Measurements from ENCODE around the gene SLC44A3.
A peak's percentile ranks its signal among the peaks of the same experiment; 100 is the strongest.

SLC44A3 gene

DNA sequence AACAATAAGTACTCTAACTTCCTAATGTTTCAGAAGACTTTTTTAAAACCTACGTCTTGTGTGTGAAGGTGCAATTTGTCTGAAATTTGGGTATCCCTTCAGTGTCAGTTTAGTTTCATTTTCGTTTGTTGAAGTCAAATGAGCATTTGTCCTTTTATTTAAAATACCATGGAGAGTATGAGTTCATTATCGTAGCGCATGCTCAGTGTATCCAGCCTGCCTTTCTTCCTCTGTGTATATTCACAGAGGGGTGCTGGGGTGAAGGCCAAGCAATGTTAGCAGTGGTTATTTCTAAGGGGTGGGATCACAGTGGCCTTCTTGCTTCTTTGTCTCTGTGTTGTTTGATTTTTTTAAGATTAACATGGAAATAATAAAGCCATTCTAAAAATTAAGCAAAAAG lies 63.5 kb downstream of the SLC44A3 start:
- POLR2A ChIA-PET = no interaction called here
- TF ChIP-seq ZBTB7A (tag by site-specific recombination; IDR thresholded peaks at IDR 0.05; ENCODE audit: low read depth) = no peak
- TF ChIP-seq, protein P1, sequence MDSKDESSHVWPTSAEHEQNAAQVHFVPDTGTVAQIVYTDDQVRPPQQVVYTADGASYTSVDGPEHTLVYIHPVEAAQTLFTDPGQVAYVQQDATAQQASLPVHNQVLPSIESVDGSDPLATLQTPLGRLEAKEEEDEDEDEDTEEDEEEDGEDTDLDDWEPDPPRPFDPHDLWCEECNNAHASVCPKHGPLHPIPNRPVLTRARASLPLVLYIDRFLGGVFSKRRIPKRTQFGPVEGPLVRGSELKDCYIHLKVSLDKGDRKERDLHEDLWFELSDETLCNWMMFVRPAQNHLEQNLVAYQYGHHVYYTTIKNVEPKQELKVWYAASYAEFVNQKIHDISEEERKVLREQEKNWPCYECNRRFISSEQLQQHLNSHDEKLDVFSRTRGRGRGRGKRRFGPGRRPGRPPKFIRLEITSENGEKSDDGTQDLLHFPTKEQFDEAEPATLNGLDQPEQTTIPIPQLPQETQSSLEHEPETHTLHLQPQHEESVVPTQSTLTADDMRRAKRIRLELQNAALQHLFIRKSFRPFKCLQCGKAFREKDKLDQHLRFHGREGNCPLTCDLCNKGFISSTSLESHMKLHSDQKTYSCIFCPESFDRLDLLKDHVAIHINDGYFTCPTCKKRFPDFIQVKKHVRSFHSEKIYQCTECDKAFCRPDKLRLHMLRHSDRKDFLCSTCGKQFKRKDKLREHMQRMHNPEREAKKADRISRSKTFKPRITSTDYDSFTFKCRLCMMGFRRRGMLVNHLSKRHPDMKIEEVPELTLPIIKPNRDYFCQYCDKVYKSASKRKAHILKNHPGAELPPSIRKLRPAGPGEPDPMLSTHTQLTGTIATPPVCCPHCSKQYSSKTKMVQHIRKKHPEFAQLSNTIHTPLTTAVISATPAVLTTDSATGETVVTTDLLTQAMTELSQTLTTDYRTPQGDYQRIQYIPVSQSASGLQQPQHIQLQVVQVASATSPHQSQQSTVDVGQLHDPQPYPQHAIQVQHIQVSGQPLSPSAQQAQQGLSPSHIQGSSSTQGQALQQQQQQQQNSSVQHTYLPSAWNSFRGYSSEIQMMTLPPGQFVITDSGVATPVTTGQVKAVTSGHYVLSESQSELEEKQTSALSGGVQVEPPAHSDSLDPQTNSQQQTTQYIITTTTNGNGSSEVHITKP (tag by site-specific recombination; IDR thresholded peaks at IDR 0.05) = peak; percentile 50
- TF ChIP-seq, protein P2, sequence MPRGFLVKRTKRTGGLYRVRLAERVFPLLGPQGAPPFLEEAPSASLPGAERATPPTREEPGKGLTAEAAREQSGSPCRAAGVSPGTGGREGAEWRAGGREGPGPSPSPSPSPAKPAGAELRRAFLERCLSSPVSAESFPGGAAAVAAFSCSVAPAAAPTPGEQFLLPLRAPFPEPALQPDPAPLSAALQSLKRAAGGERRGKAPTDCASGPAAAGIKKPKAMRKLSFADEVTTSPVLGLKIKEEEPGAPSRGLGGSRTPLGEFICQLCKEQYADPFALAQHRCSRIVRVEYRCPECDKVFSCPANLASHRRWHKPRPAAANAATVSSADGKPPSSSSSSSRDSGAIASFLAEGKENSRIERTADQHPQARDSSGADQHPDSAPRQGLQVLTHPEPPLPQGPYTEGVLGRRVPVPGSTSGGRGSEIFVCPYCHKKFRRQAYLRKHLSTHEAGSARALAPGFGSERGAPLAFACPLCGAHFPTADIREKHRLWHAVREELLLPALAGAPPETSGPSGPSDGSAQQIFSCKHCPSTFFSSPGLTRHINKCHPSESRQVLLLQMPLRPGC (tag by site-specific recombination; IDR thresholded peaks at IDR 0.05) = no peak
- Histone ChIP-seq H3K36me3 (ENCODE audit: control insufficient read depth in 2 of 2, insufficient read depth in 1 of 2, low read length in 2 of 2) (no peaks in the 10 kb centered on the region), H3K27ac (ENCODE audit: extremely low read depth, low read depth, low read length) (no peak overlapping the region), H3K4me1 (ENCODE audit: control insufficient read depth, insufficient read depth, low read length) (0 out of 2 replicates have a peak, but pooled peaks cover 3% of the 10 kb centered on the region), H3K9me3 (ENCODE audit: control insufficient read depth, insufficient read depth, low read depth, low read length) (no peaks in the 10 kb centered on the region), H3K4me3 (ENCODE audit: low read depth, low read length) (no peak overlapping the region)
- CTCF ChIA-PET = no interaction called here

DNA sequence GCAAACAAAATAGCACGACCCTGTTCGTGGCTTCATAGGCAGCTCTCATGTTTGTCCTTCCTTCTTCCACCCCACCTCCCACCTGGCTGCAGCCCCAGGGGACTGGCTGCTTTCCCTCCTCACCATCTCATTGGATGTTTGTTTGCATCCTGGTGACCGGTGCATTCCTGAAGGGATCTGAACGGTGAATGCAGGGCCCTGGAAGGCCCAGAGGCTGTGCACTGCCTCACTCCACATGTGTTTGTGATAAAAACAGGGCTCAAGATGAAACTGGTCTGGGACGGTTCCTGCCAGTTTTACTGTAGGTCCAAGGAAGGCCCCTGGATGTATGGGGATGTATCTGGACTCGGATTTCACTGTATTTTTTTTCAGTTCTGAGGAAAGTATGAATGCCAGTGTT lies 63.9 kb downstream of the SLC44A3 start:
- Histone ChIP-seq H3K9me3 (ENCODE audit: control insufficient read depth, insufficient read depth, low read depth, low read length) (no peaks in the 10 kb centered on the region), H3K4me3 (ENCODE audit: low read depth, low read length) (no peak overlapping the region), H3K27ac (ENCODE audit: extremely low read depth, low read depth, low read length) (no peak overlapping the region), H3K36me3 (ENCODE audit: control insufficient read depth in 2 of 2, insufficient read depth in 1 of 2, low read length in 2 of 2) (no peaks in the 10 kb centered on the region), H3K4me1 (ENCODE audit: control insufficient read depth, insufficient read depth, low read length) (0 out of 2 replicates have a peak, but pooled peaks cover 3% of the 10 kb centered on the region)
- TF ChIP-seq ZNF341 (tag by site-specific recombination; IDR thresholded peaks at IDR 0.05; ENCODE audit: low read depth) = peak; percentile 22; the same call in 1 of the 2 replicates
- TF ChIP-seq, protein P3, sequence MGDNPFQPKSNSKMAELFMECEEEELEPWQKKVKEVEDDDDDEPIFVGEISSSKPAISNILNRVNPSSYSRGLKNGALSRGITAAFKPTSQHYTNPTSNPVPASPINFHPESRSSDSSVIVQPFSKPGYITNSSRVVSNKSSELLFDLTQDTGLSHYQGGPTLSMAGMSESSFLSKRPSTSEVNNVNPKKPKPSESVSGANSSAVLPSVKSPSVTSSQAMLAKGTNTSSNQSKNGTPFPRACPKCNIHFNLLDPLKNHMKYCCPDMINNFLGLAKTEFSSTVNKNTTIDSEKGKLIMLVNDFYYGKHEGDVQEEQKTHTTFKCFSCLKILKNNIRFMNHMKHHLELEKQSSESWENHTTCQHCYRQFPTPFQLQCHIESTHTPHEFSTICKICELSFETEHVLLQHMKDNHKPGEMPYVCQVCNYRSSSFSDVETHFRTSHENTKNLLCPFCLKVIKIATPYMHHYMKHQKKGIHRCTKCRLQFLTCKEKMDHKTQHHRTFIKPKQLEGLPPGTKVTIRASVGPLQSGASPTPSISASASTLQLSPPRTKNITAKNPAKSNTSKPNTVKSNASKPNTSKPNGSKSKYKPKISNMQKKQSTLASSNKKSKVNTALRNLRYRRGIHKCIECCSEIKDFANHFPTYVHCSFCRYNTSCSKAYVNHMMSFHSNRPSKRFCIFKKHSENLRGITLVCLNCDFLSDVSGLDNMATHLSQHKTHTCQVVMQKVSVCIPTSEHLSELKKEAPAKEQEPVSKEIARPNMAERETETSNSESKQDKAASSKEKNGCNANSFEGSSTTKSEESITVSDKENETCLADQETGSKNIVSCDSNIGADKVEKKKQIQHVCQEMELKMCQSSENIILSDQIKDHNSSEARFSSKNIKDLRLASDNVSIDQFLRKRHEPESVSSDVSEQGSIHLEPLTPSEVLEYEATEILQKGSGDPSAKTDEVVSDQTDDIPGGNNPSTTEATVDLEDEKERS (tag by site-specific recombination; IDR thresholded peaks at IDR 0.05) = no peak
- TF ChIP-seq ZNF670 (tag by site-specific recombination; IDR thresholded peaks at IDR 0.05; ENCODE audit: low read depth) = no peak
- TF ChIP-seq ZNF335 (tag by site-specific recombination; conservative IDR thresholded peaks at IDR 0.05) = peak; percentile 29; the same call in 1 of the 2 replicates
- TF ChIP-seq IKZF3 (tag by site-specific recombination; IDR thresholded peaks at IDR 0.05) = no peak
- 0 out of 2 replicates have a peak, but pooled peaks have one; percentile 24 for TF ChIP-seq ZIC2 (tag by site-specific recombination; IDR thresholded peaks at IDR 0.05)
- peak; percentile 47; the same call in 1 of the 2 replicates for TF ChIP-seq ZBTB20 (tag by site-specific recombination; IDR thresholded peaks at IDR 0.05)
- TF ChIP-seq, protein P4, sequence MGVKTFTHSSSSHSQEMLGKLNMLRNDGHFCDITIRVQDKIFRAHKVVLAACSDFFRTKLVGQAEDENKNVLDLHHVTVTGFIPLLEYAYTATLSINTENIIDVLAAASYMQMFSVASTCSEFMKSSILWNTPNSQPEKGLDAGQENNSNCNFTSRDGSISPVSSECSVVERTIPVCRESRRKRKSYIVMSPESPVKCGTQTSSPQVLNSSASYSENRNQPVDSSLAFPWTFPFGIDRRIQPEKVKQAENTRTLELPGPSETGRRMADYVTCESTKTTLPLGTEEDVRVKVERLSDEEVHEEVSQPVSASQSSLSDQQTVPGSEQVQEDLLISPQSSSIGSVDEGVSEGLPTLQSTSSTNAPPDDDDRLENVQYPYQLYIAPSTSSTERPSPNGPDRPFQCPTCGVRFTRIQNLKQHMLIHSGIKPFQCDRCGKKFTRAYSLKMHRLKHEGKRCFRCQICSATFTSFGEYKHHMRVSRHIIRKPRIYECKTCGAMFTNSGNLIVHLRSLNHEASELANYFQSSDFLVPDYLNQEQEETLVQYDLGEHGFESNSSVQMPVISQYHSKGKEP (tag by site-specific recombination; IDR thresholded peaks at IDR 0.05) = 0 out of 2 replicates have a peak, but pooled peaks have one; percentile 26
- TF ChIP-seq, protein P5, sequence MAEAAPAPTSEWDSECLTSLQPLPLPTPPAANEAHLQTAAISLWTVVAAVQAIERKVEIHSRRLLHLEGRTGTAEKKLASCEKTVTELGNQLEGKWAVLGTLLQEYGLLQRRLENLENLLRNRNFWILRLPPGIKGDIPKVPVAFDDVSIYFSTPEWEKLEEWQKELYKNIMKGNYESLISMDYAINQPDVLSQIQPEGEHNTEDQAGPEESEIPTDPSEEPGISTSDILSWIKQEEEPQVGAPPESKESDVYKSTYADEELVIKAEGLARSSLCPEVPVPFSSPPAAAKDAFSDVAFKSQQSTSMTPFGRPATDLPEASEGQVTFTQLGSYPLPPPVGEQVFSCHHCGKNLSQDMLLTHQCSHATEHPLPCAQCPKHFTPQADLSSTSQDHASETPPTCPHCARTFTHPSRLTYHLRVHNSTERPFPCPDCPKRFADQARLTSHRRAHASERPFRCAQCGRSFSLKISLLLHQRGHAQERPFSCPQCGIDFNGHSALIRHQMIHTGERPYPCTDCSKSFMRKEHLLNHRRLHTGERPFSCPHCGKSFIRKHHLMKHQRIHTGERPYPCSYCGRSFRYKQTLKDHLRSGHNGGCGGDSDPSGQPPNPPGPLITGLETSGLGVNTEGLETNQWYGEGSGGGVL (tag by site-specific recombination; IDR thresholded peaks at IDR 0.05) = no peak
- TF ChIP-seq FEZF1 (tag by site-specific recombination; IDR thresholded peaks at IDR 0.05) = no peak
- ChIA-PET POLR2A (interaction anchor here (1.7 kb wide), 1 partner anchor 29 kb away, joined by 4 read pairs; no protein-coding TSS in a partner anchor), CTCF (interaction anchor here (1.0 kb wide), 1 partner anchor 30 kb away, joined by 4 read pairs; no protein-coding TSS in a partner anchor)
